ENCODE data around the gene CBX2. TPM values are rescaled to one million over a fixed set of nuclear protein-coding genes. Genes with fewer than 3 reads are reported as not detected.

The CBX2 gene
- total RNA-seq, 1 donor, result 0.63 TPM

DNA sequence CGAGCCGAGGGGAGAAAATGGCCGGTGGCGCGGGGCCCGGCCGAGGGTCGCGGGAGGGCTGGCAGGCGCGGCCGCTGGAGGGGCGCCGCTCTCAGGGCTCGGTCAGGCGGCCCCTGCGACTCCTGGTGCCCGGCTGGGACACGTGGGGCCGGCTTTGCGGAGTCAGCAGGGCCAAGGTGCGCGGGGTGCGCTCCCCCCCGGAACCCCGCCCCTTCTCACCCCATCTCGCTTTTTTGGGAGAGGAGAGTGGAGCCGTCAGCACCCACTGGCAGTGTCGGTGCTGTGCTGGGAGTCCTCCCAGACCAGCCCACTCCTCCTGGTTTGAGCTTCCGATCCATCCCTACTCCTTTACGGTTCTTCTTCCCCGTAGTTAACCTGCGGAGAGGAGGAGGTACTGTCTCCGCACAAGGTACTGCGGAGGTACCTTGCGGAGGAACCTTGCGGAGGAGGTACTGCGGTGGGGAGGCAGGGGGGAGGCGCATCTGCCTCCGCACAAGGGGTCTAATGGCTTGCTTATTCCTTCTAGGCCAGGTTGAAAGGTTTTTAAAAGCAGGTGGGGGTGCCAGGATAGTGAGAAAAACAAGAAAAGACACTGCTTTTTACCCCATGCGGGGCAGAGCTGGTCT, 38.0 kb downstream of the CBX2 start:
- no peak overlapping the region for H3K4me3 ChIP-seq (ENCODE audit: low read depth, low read length)
- no peak for DNase-seq (ENCODE audit: low read depth)
- TF ChIP-seq, protein P1, sequence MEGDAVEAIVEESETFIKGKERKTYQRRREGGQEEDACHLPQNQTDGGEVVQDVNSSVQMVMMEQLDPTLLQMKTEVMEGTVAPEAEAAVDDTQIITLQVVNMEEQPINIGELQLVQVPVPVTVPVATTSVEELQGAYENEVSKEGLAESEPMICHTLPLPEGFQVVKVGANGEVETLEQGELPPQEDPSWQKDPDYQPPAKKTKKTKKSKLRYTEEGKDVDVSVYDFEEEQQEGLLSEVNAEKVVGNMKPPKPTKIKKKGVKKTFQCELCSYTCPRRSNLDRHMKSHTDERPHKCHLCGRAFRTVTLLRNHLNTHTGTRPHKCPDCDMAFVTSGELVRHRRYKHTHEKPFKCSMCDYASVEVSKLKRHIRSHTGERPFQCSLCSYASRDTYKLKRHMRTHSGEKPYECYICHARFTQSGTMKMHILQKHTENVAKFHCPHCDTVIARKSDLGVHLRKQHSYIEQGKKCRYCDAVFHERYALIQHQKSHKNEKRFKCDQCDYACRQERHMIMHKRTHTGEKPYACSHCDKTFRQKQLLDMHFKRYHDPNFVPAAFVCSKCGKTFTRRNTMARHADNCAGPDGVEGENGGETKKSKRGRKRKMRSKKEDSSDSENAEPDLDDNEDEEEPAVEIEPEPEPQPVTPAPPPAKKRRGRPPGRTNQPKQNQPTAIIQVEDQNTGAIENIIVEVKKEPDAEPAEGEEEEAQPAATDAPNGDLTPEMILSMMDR (IDR thresholded peaks at IDR 0.05; ENCODE audit: insufficient read depth, low read length), result no peak

DNA sequence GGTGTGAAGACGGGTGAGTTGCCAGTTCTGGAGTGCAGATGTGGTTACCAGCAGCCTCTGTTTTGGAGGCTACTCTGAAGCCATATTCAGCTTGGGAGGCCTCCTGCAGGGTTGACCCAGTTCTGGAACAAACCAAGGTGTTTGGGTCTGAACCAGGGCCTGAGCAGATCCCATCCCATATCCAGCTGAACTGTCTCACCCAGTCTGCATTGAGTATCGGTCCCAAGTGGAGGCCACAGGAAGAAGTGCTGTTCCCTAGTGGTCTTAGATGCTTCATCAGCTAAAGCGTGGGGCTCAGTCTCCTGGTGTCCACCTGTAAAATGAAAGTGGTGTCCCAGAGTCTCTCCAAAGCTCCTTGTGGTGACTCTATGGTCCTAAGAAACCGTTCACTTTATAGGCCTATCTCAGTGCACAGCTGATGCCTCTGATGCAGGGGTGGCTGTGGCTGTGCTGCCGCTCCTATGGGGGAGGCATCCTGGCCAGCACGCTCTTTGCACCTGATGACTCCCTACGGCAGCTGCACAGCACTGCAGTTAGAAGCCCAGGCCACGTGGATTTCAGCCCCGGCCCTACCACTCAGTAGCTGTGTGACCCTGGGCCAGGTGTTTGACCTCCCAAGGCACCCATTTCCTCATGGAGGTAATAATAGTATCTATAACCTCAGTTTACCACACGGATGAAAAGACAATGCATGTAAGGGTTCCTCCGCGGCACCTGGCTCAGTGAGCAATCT, 40.2 kb downstream of the CBX2 start:
- H3K4me3 ChIP-seq (ENCODE audit: low read depth, low read length), result no peak overlapping the region
- TF ChIP-seq, protein P1 (IDR thresholded peaks at IDR 0.05; ENCODE audit: insufficient read depth, low read length), result no peak

DNA sequence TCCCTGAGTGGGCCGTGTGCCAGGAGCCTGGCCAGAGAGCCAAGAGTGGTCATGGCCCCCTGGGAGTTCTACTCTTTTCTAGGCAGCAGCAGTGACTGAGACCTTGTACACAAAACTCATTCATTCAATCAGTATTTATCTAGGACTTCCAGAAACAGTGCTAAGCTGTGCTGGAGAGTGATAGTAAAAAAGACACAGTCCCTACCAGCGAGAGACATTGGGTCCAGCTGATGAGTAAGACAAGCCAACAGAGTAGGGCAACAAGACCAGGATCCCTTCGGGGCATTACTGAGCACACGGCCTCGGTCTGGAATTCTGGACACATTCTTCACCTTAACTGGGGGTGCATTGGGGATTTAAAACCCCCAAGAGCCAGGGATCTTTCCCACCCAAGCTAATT, 41.1 kb downstream of the CBX2 start:
- H3K4me3 ChIP-seq (ENCODE audit: low read depth, low read length), result no peak overlapping the region
- TF ChIP-seq, protein P1 (IDR thresholded peaks at IDR 0.05; ENCODE audit: insufficient read depth, low read length), result no peak
- DNase-seq (ENCODE audit: low read depth), result no peak

More for the DNA sequence above, 40.2 kb downstream of the CBX2 start:
- DNase-seq (ENCODE audit: low read depth), result no peak

DNA sequence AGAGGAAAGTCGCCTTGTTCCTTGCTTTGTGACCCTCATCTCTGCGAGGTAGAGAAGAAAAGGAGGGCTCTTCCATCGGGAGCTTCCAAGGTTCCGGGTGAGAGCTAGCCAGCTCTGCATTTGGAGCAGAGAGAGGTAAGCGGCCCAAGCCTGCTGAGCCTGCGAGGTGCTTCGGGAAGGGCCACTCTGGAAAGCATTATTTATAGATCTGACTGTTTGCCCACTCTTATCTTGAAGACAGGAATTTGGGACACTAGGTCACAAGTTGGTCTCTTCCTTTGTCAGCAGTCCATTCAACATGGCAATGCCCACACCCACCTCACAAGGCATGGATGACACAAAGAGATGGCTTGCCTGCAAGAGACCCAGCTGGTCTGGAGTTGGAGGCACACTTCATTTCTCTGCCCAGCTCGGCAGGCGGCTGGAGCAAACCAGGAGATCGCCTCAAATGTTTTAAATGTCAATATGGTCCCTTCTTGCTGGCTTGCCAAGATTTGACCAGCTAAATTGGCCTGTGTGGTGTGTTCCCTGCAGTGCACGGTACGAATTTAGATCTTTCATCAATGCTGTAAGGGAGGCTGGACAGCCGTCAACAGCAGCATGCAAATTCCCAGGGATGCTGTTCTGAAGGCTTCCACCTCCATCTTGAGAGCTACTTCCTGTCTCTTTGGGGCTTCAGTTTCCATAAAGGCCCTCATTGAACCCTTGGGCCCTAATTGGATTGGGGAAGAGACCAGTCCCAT, 41.8 kb downstream of the CBX2 start:
- no peak overlapping the region for H3K4me3 ChIP-seq (ENCODE audit: low read depth, low read length)
- TF ChIP-seq, protein P1 (IDR thresholded peaks at IDR 0.05; ENCODE audit: insufficient read depth, low read length), result no peak
- DNase-seq (ENCODE audit: low read depth), result no peak

DNA sequence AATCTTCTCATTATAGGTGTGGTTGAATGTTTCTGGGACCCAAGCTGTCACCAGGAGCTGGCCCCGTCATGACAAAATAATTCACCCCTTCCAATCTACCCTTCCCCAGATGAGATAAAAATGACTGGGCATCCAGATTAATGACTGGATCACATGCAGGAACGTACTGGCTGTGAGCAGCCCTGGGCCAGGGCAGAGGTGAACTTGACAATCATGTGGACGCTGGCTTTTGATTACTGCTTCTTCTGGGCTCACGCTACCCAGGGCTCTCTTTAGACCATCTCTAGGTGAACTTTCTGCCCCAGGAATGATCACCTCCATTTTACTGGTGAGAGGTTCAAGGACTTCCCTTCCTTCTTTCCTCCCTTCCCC, 43.0 kb downstream of the CBX2 start:
- no peak for DNase-seq (ENCODE audit: low read depth)
- TF ChIP-seq, protein P1 (IDR thresholded peaks at IDR 0.05; ENCODE audit: insufficient read depth, low read length), result no peak
- H3K4me3 ChIP-seq (ENCODE audit: low read depth, low read length), result no peak overlapping the region

DNA sequence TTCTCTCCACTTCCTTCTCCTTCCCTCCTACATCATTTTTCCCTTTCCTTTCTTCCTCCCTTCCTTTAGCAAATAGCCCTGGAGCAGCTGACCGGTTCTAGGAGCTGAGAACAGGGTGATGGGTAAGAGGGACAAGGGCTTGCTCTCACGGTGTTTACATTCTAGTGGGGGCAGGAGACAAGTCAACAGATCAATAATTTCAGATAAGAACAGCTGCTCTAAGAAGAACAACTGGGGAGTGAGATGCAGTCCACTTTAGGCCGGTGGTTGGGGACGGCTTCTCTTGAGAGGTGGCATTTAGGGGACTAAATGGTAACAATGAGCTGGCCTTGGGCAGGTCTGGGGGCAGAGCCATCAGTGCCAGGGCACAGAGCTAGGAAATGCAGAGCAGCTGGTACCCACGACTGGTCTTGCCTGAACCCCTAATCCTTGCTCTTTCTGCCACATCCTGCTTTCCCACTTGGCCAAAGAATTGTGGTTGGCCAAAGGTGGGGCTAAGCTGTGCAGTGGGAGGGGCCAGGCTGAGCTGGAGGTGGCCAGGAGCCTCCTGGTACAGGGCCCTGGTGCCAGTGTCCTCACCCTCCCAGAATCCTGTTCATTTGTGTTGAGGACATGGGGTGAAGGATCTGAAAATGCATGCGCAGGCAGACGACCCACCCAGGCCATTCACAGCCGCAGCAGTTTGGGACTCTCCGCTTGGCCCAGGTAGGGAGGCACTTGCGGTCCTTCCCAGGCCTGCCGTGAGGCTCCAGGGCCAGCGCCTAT, 43.6 kb downstream of the CBX2 start:
- TF ChIP-seq, protein P1 (IDR thresholded peaks at IDR 0.05; ENCODE audit: insufficient read depth, low read length), result no peak
- DNase-seq (ENCODE audit: low read depth), result no peak
- no peak overlapping the region for H3K4me3 ChIP-seq (ENCODE audit: low read depth, low read length)
